A673 (cell line): Measurements from ENCODE around the gene KRT80.

Source experiments
- EZH2 ChIP-seq: fragments of 200-600 bp; sonication (generic); IDR thresholded peaks from 2 replicates; pipeline ENCODE4 v1.6.1; 2017; ENCODE audit warnings: borderline replicate concordance, low read depth, mild to moderate bottlenecking, mixed read lengths, antibody characterized with exemption, low read length; ENCODE audit not compliant: poor library complexity, severe bottlenecking
- TF ChIP-seq, protein P1 (sequence below): fragments of 300-800, 200-600 bp; sonication (generic); conservative IDR thresholded peaks from 2 replicates; pipeline ENCODE4 v1.5.1; 2017; ENCODE audit warnings: low read depth, mild to moderate bottlenecking, antibody characterized with exemption, low read length, moderate library complexity, mixed read lengths

DNA sequence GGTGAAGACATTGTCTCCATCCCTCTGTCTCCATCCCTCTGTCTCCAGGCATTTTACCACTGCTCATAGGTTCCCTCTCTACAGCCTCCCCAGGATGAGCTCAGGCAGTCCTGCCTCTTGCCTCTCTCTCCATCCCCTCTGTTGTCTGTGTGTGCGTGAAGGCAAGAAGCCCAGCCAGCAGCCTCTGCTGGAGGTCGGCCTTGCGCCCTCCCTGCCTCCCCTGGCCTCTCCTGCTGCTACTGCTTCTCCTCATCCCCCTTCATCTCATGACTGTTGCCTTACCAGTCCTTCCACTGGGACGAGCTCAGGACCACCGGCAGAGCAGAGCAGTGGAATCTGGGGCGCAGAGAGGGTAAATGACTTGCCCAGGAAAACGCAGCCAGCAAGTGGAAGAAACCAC lies 3.2 kb downstream of the KRT80 start:
- TF ChIP-seq, protein P1, sequence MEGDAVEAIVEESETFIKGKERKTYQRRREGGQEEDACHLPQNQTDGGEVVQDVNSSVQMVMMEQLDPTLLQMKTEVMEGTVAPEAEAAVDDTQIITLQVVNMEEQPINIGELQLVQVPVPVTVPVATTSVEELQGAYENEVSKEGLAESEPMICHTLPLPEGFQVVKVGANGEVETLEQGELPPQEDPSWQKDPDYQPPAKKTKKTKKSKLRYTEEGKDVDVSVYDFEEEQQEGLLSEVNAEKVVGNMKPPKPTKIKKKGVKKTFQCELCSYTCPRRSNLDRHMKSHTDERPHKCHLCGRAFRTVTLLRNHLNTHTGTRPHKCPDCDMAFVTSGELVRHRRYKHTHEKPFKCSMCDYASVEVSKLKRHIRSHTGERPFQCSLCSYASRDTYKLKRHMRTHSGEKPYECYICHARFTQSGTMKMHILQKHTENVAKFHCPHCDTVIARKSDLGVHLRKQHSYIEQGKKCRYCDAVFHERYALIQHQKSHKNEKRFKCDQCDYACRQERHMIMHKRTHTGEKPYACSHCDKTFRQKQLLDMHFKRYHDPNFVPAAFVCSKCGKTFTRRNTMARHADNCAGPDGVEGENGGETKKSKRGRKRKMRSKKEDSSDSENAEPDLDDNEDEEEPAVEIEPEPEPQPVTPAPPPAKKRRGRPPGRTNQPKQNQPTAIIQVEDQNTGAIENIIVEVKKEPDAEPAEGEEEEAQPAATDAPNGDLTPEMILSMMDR, result no peak
- TF ChIP-seq EZH2, result no peak
